Measurements from ENCODE around the gene CREB3L1.
A peak's percentile ranks its signal among the peaks of the same experiment; 100 is the strongest.

CREB3L1 gene, protein sequence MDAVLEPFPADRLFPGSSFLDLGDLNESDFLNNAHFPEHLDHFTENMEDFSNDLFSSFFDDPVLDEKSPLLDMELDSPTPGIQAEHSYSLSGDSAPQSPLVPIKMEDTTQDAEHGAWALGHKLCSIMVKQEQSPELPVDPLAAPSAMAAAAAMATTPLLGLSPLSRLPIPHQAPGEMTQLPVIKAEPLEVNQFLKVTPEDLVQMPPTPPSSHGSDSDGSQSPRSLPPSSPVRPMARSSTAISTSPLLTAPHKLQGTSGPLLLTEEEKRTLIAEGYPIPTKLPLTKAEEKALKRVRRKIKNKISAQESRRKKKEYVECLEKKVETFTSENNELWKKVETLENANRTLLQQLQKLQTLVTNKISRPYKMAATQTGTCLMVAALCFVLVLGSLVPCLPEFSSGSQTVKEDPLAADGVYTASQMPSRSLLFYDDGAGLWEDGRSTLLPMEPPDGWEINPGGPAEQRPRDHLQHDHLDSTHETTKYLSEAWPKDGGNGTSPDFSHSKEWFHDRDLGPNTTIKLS

DNA sequence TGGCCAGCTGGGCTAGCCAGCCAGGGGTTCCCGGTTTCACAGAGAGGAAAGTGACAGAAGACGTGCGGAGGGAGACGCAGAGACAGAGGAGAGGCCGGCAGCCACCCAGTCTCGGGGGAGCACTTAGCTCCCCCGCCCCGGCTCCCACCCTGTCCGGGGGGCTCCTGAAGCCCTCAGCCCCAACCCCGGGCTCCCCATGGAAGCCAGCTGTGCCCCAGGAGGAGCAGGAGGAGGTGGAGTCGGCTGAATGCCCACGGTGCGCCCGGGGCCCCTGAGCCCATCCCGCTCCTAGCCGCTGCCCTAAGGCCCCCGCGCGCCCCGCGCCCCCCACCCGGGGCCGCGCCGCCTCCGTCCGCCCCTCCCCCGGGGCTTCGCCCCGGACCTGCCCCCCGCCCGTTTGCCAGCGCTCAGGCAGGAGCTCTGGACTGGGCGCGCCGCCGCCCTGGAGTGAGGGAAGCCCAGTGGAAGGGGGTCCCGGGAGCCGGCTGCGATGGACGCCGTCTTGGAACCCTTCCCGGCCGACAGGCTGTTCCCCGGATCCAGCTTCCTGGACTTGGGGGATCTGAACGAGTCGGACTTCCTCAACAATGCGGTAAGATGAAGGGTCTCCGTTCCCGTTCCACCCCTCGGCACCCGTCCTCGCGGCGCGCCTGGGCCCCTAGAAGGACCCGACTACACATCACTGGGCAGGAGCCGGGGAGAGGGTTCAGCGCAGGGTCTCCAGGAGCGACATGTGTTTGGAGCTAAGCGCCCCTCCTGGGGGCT is at the start of gene CREB3L1:
Gene CREB3L1, plus strand, starts transcription at position 41 of the 765 bp plus-strand sequence. Its CDS starts 450 bp downstream, at position 491.
- DNase-seq, result no peak

DNA sequence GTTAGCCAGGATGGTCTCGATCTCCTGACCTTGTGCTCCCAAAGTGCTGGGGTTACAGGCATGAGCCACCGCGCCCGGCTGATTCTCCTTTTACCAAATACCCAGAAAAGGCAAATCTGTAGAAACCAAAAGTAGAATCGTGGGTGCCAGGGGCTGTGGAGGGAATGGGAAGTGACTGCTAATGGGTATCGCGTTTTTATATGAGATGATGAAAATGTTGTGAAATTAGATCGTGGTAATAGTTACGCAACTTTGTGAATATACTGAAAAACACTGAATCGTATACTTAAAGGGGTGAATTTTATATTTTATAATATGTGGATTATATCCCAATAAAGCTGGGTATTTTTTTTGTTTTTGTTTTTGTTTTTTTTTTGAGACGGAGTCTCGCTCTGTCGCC is 48.2 kb upstream of the CREB3L1 start:
- DNase-seq, result no peak

DNA sequence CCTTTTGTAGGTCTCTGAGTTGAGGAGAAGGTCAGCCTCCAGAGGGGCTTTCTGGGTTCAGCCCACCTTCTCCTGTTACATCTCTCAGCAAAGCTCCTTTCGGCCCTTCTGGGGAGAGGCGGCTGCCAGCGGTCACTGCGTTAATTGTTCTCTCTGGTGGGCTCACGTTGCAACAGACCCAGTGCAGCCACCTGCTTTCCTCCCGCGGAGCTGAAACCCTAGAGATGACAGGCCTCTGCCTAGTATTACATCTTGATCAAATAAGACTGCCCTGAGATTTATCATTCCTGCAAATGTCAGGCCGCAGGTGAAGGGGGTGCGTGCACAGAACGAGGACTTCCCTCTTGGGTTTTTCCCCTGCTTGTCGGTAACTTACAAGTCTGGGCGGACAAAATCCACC is 43.2 kb upstream of the CREB3L1 start:
- DNase-seq, result no peak

DNA sequence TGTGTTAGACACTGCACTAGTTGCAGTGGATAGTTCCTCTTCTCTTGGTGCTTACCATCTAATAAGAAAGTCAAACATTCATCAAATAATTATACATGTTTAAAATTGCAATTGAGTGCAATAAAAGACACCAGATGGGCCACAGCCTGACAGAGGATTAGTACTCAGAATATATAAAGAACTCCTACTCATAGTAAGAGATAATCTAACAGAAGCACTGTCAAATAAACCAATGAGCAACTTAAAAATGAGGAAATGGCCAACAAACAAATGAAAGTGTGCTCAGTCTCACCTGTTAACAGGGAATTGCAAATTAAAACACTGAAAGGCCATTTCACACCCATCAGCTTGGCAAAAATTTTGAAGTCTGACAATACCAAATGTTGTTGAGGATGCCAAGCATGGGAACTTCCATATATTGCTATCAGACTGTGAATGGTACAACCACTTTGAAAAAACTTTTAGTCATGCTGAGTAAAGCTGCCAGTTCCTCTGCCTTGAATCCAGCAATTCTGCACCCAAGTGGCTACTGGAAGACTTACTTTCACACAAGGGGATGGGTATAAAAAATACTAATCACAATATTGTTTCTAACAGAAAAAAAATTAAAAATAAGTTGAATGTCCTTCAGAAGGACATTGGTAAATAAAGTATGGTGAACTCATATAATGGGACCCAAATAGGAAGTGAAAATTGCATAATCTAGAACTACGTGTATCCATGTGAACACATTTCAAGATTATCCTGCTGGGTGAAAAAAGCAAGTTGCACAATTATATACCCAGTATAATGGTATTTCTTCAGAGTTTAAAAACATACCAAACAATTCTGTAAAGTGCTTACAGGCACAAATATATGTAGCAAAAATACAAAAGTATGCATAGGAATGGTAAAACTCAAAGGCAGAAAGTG is 41.4 kb upstream of the CREB3L1 start:
- DNase-seq, result no peak

DNA sequence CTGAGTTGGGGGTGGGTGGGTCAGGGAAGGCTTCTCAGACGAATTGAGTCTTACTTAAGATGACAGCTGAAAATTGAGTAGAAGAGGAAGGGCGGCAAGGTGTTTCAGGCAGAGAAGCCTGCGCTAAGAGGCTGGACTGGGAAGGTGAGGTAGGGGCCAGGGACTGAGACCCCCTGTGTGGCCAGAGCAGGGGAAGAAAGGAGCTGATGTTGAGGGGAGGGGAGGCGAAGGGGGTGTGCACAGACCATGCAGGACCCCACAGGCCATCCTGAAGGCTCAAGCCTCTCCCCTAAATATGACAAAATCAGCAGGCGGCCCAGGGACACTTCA is 40.6 kb upstream of the CREB3L1 start:
- no peak for DNase-seq

DNA sequence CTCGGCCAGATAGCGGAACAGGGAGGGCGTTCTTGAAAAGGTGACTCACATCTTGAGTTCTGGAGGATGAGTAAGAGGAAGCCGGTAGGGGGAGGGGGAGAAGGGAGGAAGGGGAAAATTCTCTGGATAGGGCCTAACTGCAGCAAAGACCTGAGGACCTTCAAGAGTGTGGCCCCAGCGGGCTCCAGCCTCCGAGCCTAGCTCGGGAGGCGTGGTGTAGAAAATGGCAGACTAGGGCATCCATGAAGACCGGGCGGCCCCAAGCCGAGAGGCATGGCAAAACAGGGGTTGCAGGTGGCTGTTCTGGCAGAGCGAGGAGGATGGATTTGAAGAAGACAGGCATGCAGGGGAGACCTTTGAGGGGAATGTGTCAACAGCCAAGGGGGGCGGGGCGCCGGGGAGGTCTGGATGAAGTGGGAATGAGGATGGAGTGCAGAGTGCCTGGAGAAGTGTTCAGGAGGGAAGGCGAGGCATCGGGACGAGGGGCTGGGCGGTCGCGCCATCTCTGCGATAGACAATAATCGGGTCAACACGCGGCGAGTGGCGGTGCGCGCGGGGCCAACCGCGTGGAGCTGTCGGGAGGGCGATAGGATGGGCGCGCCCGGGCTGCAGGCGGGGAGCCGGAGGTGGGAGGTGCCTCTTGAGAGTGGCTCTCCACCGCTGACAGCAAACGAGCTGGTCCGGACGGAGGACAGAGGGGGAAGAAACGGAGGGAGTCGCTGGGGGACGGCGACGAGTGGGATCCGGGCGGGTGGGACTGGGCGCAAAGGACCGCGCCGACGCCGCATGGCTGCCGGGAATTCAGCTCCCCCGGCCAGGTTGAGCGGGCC is 40.0 kb upstream of the CREB3L1 start:
- DNase-seq, result no peak

DNA sequence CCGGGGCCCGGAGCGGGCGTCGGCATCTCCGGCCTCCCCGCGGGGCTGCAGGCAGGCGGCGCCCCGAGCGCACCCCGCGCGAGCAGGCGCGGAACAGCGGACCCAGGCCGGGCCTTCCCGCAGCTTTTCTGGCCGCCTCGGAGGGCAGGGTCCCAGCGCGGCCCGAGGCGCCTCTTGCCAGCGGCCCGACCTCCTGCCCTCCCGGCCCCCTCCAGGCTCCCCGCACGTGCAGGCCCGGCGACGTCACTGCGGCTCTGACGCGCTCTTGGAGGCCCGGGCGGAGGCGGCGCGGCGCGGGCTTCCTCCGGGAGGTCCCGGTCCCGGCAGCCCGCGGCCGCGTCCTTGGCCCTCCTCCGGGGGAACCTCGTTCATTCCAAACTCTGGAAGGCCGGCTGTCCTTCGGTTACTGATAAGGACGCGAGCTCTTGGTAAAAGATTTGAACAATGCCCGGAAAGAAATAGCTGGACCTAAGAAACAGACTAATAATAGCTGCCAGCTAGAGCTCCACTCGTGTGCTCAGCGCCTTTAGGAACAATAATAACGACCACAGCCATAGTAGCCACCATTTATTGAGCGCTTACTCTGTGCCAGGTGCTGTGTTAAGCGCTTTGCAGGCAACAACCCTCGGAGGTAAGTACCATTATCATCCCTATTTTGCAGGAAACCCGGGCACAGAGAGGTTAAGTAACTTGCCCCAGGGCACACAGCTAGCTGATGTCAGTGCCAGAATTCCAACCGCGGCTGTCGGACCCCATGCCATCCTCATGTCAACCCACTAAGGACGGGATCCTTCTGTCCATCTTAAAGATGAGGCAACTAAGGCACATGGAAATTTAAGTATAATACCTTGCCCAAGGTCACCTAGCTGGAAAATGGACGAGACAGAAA is 39.1 kb upstream of the CREB3L1 start:
- DNase-seq, result no peak

DNA sequence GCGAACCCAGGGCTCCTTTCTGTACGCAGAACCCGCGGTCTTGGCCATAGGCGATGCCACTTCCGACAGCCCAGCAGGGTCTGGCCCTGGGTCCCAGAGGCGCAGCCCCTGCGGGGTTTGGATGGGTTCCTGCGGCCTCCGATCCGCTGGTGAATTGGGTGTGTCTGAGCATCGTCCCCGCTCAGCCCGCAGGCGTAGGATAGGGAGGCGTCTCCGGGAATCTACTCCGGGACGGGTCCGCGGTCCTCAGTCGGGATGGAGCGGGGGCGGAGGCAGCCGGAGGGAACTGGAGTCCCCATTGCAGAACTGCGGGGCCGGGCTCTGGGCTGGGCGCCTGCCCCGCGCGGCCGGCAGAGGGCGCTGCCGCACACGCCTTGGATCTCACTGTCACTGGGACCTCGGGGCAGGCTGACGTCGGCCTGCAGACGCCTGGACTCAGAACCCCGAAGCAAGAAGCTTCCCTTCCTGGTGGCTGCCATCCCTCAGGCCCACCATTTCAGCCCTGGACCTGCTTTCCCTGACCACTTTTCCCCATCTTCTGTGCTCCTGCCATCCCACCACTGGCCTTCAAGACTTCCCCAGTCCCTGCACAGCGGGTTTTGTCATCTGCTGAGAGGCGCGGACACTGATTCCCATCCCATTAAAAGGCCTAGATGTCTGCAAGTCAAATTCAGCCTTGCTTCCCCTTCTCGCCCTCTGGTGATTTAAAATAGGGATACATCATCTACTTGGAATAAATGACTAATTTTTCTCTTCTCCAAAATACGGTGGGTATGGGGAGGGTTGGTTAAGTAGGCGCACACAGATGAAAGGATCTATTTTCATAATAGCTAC is 38.3 kb upstream of the CREB3L1 start:
- DNase-seq, result peak; percentile 16

DNA sequence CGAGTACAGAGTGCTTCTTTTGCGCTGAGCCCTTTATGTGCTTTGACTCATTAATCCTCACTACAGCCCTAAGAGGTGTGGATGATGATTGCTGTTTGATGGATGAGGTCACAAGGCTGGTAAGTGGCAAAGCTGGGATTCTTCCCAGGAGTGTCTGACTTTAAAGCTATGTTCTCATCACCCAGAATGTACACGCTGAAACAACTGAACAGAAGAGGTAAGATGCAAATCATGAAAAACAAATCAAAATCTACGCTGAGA is 37.7 kb upstream of the CREB3L1 start:
- no peak for DNase-seq

DNA sequence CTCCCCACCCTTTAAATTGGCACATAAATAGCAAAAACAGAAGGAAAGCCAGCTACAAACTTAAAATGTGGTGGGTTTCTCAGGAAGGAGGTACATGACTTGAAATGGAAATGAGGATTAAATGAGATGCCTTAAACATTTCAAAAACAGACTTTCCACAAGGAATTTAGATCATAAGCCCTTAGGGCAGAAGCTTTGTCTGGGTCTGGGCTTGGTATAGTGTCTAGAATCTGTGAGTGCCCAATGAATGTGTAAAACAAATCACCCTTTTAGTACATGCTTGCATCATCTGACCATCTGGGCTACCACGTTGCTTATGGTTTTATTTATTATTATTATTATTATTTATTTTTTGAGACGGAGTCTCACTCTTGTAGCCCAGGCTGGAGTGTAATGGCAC is 37.1 kb upstream of the CREB3L1 start:
- no peak for DNase-seq

DNA sequence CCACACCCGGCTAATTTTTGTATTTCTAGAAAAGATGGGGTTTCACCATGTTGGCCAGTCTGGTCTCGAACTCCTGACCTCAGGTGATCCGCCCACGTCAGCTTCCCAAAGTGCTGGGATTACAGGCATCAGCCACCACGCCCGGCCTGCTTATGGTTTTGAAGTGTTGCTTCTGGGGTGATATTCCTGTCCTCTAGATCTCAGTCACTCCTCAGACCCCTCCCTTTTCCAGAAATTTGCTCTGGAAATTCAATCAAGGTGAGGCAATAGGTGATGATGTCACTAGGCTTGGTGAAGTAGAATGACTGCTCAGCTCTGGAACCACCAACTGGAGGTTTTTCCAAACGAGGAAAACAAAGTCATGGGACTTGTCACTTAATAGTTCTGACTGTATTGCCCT is 36.6 kb upstream of the CREB3L1 start:
- no peak for DNase-seq

DNA sequence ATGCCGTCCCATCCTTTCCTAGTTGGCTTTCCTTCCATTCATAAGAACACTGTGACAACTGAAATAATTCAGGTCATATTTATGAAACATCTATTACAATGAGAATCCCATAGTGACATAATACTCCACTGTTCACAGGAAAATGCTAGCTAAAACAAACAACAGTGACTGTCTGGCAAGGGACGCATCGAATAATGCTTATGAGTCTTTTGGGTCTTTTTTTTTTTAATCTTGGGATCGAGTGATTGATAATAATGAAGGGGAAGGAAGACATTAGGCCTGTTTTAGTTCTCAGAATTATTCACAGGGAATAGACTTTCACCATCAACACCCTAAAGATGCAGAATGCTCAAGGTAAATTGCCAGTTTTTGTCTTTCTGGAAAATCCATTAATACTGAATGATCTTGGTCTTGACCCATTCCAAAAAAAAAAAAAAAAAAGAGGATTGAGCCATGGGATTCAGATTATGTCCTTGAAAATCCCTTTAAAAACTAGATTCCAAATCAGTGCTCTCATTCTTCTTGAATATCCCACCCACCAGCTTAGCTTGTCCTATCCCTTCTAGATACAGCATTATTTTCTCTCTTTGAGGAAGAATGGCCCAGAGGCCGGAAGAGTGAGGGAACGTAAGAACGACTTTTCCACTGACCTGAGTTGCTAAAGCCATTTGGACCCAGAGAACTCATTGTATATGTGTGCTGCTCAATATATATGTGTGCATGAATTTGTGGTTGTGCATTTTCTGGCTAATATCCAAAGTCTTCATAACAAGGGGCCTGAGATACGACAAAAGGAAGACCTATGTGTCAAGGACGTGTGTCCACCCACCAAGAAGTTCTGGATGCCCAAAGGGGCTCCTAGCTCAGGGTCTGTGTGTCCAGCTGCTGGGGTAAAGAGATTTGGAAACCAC is 35.2 kb upstream of the CREB3L1 start:
- DNase-seq, result no peak

DNA sequence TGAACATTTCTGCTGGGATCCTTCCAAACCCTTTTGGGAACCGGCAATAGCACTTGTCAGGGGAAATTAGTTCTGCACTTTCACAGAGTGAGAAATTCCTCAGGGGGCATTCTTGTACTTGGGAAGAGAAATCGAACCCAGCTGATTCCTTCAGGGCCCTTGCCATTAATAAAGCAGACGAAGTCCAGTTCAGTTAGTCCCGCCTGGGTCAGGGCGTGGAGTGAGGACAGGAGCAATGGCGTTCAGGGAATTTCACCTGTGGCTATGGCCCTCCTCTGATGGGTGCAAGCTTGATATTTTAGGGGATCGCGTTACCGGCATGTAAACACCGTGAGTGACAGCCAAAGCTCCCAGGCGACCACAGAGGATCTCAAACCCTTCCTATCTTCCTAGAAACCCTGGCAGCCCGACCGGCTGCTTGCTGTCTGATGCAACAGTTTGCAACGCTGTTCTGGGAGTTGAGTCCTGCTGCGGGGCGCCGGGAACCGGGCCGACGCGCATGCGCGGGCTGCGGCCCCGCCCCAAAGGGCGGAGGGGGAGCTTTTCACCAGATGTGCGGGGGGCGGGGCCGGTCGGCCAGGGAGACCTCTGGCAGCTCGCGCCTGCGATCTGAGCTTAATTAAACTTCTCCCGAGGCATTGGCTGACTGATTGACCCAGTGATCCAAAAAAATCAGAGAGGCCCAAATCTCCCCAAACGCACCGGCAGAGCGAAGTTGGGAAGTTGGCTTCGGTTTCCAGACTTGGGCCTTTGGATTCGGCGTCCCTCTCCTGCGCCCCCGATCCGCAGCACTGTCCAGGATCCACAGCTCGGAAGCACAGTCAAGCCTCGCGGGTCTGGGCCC is 34.3 kb upstream of the CREB3L1 start:
- peak; percentile 33 for DNase-seq

DNA sequence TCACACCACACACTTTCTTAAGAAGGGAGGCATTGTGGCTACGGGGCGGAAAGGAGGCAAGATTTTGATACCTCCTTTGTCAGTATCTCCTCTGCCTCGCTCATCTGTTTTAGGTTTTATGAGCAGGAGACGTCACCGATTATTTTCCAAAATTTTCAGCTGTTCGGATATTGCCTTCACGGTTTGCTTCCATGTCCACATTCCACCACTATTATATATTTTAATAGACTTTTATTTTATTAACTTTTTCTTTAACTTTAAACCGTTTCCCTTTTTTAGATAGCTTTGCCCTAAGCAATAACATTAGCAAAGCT is 33.7 kb upstream of the CREB3L1 start:
- DNase-seq, result no peak

DNA sequence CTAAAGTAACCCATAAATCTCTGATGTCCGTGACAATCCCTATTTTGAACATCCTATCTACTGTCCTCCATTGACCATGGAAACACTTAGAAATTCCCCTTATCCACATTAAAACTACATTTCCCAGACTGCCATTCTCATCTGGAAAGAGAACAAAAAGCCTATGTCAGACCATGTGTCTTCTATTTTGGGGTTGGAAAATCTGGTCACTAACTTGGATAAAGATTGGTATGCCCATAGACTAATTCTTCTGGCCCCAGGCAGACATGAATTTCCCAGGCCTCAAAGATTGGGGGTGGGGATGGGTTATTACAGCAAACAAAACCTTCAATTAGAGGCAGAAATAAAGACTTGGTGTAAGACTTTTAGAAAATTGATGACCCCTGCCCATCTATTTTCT is 30.9 kb upstream of the CREB3L1 start:
- no peak for DNase-seq

DNA sequence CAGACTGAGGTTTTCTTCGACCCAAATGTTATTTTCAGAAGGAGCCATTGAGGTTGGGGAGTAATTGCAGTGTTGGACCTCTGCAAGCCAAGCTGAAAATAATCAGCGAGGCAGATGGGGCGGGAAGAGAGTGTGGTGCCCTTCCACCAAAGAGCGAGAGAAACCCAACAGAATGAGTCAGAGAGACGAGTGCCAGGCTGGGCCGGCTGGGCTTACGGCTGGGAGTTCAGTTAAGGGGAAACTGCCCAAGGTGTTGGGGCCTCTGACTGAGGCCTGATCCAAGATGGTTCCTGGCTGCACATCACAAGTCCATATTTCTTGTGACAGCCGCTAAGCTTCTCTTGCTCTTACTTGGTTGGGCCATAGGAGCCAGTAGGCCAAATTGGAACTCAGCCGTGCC is 30.4 kb upstream of the CREB3L1 start:
- DNase-seq, result no peak

DNA sequence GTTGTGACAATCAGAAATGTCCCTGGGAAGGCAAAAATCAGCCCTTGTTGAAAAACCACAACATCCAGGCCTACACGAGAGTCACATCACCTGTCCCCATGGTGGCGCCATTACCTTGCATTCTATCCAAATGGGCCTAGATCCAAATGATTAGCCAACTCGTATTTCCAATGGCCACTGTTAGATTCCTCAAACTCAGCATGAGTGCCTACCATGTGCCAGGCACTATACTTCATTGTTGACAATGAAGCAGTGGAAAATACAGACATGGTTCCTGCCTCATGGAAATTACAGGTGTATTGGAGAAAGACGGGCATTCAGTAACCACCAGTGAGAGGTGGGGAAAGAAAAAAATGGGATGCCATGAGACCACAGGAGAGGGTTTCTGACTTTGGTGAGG is 29.8 kb upstream of the CREB3L1 start:
- DNase-seq, result peak; percentile 11

DNA sequence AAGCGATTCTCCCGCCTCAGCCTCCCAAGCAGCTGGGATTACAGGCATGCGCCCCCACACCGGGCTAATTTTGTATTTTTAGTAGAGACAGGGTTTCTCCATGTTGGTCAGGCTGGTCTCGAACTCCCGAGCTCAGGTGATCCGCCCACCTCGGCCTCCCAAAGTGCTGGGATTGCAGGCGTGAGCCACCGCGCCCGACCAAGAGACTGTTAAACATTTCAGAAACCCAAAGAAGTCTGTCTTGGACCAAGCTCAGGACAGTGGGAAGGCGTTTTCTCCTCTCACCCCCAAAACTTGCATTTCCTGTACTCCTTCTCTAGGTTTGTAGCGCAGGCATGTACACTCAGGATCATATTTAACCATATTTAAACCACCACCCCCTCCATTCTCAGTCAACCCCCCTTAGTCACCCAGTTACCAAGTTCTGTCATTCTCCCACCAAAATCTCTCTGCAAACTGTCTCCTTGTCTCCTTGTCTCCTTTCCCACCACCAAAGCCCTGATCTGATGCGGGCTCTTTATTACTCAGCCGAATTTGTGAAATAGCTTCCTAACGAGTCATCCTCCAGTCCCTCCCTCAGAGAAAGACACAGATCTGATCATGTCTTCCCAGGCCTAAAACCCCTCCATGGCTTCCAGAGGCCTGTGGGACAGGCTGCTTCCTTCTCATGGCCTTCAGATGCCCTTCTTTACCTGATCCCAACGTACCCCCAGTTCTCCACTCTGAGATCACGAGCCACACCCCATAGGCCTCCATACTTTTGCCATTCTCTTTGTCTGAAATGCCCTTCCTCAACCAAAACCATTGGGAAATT is 29.0 kb upstream of the CREB3L1 start:
- DNase-seq, result no peak

Data from NCI-H510A treated with DMSO at 0.1 percent for 48 hours (cell line).